ENCODE data around the gene PLA2G2F.

DNA sequence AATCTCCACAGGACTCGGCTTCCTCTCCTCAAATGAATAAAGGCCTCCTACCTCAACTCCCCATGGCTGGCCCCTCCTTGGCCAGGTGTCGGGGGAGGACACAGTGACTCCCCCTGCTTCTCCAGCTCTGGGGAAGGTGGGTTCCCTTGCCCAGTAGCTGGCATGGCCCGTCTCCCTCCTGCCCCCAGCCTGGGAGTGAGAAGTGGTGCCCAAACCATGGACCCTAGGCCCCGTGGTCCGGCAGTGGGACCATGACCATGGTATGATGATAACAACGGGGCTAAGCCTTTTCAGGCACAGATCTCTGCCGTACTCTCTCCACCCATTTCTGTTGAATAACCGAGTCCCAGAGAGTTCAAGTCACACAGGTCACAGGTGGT, 11.2 kb downstream of the PLA2G2F start:
- TF ChIP-seq, protein P1, sequence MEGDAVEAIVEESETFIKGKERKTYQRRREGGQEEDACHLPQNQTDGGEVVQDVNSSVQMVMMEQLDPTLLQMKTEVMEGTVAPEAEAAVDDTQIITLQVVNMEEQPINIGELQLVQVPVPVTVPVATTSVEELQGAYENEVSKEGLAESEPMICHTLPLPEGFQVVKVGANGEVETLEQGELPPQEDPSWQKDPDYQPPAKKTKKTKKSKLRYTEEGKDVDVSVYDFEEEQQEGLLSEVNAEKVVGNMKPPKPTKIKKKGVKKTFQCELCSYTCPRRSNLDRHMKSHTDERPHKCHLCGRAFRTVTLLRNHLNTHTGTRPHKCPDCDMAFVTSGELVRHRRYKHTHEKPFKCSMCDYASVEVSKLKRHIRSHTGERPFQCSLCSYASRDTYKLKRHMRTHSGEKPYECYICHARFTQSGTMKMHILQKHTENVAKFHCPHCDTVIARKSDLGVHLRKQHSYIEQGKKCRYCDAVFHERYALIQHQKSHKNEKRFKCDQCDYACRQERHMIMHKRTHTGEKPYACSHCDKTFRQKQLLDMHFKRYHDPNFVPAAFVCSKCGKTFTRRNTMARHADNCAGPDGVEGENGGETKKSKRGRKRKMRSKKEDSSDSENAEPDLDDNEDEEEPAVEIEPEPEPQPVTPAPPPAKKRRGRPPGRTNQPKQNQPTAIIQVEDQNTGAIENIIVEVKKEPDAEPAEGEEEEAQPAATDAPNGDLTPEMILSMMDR (IDR thresholded peaks at IDR 0.05; ENCODE audit: low read depth, low read length, poor library complexity, severe bottlenecking), result no peak
- TF ChIP-seq EZH2phosphoT487 (IDR thresholded peaks at IDR 0.05; ENCODE audit: borderline replicate concordance, low read length), result no peak
